SK-N-SH treated with all-trans-retinoic acid at 6 μM for 48 hours (cell line): Measurements from ENCODE around the gene TEKTIP1.

ENCODE experiments used
- ATAC-seq: fragments of 200-7000 bp; cut with Tn5 transposase; 3 replicates; pipeline ENCODE4 v1.9.1; 2020; ENCODE audit warnings: mild to moderate bottlenecking, moderate library complexity
- ARNTL ChIP-seq: fragments of 450-650 bp; formaldehyde crosslinking; IDR thresholded peaks from 2 replicates; pipeline ENCODE4 v1.5.0; 2020; ENCODE audit warnings: low read depth, mild to moderate bottlenecking, moderate library complexity, borderline replicate concordance
- BACH2 ChIP-seq: fragments of 250-450 bp; sonication (Bioruptor Pico); IDR thresholded peaks from 2 replicates; pipeline ENCODE4 v1.9.0; 2021; ENCODE audit warnings: mild to moderate bottlenecking, borderline replicate concordance
- CREB5 ChIP-seq: fragments of 250-450 bp; sonication (Bioruptor Pico); IDR thresholded peaks from 2 replicates; pipeline ENCODE4 v1.5.1; 2020; ENCODE audit warnings: low read depth, mild to moderate bottlenecking, moderate library complexity
- CSDC2 ChIP-seq: fragments of 250-450 bp; sonication (Bioruptor Pico); IDR thresholded peaks from 2 replicates; pipeline ENCODE4 v1.5.0; 2020; ENCODE audit warnings: mild to moderate bottlenecking, moderate library complexity
- CSRNP3 ChIP-seq: fragments of 250-450 bp; sonication (Bioruptor Pico); IDR thresholded peaks from 2 replicates; pipeline ENCODE4 v1.5.1; 2021; ENCODE audit warnings: mild to moderate bottlenecking, moderate library complexity
- ESRRG ChIP-seq: fragments of 250-450 bp; sonication (Bioruptor Pico); IDR thresholded peaks from 2 replicates; pipeline ENCODE4 v1.6.1; 2021; ENCODE audit warnings: mild to moderate bottlenecking
- GLIS3 ChIP-seq: fragments of 250-450 bp; sonication (Bioruptor Pico); IDR thresholded peaks from 2 replicates; pipeline ENCODE4 v1.5.0; 2020; ENCODE audit warnings: mild to moderate bottlenecking, moderate library complexity
- OSR1 ChIP-seq: fragments of 250-450 bp; sonication (Bioruptor Pico); IDR thresholded peaks from 2 replicates; pipeline ENCODE4 v1.8.0; 2022; ENCODE audit warnings: moderate library complexity, mild to moderate bottlenecking, inconsistent platforms
- PATZ1 ChIP-seq: fragments of 250-450 bp; sonication (Bioruptor Pico); IDR thresholded peaks from 2 replicates; pipeline ENCODE4 v1.8.0; 2020; ENCODE audit warnings: mild to moderate bottlenecking, moderate library complexity, borderline replicate concordance
- POU6F1 ChIP-seq: fragments of 250-450 bp; sonication (Bioruptor Pico); IDR thresholded peaks from 2 replicates; pipeline ENCODE4 v1.8.0; 2021; ENCODE audit warnings: low read depth, mild to moderate bottlenecking, moderate library complexity, borderline replicate concordance
- SNAI2 ChIP-seq: fragments of 250-450 bp; sonication (Bioruptor Pico); IDR thresholded peaks from 2 replicates; pipeline ENCODE4 v1.5.0; 2020; ENCODE audit warnings: mild to moderate bottlenecking, moderate library complexity
- TCF4 ChIP-seq: fragments of 250-450 bp; sonication (Bioruptor Pico); IDR thresholded peaks from 2 replicates; pipeline ENCODE4 v1.8.0; 2021; ENCODE audit warnings: mild to moderate bottlenecking, moderate library complexity, borderline replicate concordance
- TSHZ2 ChIP-seq: fragments of 250-450 bp; sonication (Bioruptor Pico); IDR thresholded peaks from 2 replicates; pipeline ENCODE4 v1.5.0; 2020; ENCODE audit warnings: mild to moderate bottlenecking, moderate library complexity
- ZC3H10 ChIP-seq: fragments of 250-450 bp; sonication (Bioruptor Pico); IDR thresholded peaks from 2 replicates; pipeline ENCODE4 v1.5.1; 2021; ENCODE audit warnings: mild to moderate bottlenecking, moderate library complexity

Gene TEKTIP1

GRCh38 chr19:3503036-3503572 is 35.9 kb upstream of the TEKTIP1 start (continued):
- TF ChIP-seq TCF4 (CRISPR knock-in tag): no peak
- no peak for TF ChIP-seq ESRRG (CRISPR knock-in tag)
- TF ChIP-seq, all 23 proteins: peak for 0

- no peak for ATAC-seq
- TF ChIP-seq ZC3H10 (CRISPR knock-in tag) (no peak), GLIS3 (CRISPR knock-in tag) (no peak), OSR1 (no peak), PATZ1 (CRISPR knock-in tag) (no peak), ARNTL (no peak), BACH2 (CRISPR knock-in tag) (no peak), POU6F1 (CRISPR knock-in tag) (no peak), CSRNP3 (CRISPR knock-in tag) (no peak), ESRRG (CRISPR knock-in tag) (no peak)
Observed at GRCh38 chr19:3504735-3505134, 34.2 kb upstream of the TEKTIP1 start.

GRCh38 chr19:3505598-3506383 is 33.2 kb upstream of the TEKTIP1 start, which contains the start of gene FZR1:
FZR1 (plus strand) TSS chr19:3506311; CDS start chr19:3522990, 16,679 bp downstream.
- peak; percentile 90 for ATAC-seq
- TF ChIP-seq OSR1 (no peak), SNAI2 (CRISPR knock-in tag) (no peak), TSHZ2 (no peak), CSDC2 (CRISPR knock-in tag) (no peak), PATZ1 (CRISPR knock-in tag) (no peak), CREB5 (CRISPR knock-in tag) (no peak), ZC3H10 (CRISPR knock-in tag) (no peak), ARNTL (no peak)
